Choroid plexus epithelial cell (primary cell): ENCODE results near the gene DSTN.

Experiments
- DNase-seq: peaks from one replicate; pipeline ENCODE4 v3.0.0-alpha.2; 2010; ENCODE audit warnings: low read depth
- H3K4me3 ChIP-seq: 2 replicates; pipeline ENCODE4 v1.5.1; 2011; ENCODE audit warnings: low read depth, mild to moderate bottlenecking, control low read depth, low read length, moderate library complexity
- CTCF ChIP-seq: conservative IDR thresholded peaks from 2 replicates; pipeline ENCODE4 v1.5.1; 2011; ENCODE audit warnings: low read depth, mild to moderate bottlenecking, control low read depth, inconsistent platforms, low read length, moderate library complexity

DSTN gene

GRCh38 chr20:17617212-17617867, 47.5 kb downstream of the DSTN start:
- TF ChIP-seq CTCF: peak; percentile 76
- peak; percentile 55 for DNase-seq
- no peak overlapping the region for H3K4me3 ChIP-seq

- no peak overlapping the region for H3K4me3 ChIP-seq
- TF ChIP-seq CTCF: no peak
- no peak for DNase-seq
These were observed 48.2 kb downstream of the DSTN start for GRCh38 chr20:17617868-17618672.

DNA sequence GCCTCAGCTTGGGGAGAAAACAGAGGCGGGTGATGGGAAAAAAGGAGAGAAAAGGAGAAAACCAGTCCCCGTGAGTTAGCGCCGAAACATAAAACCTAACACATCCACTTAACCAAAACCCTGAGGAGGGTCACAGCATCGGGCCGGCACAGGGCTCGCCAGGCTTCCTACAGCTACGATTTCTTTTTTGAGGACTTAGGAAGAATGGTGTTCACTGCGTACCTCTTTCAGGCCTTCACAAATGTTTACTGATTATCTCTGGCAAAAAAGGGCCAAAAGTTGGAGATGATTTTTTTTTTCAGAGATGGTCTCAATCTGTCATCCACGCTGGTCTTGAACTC, 48.8 kb downstream of the DSTN start:
- TF ChIP-seq CTCF: no peak
- DNase-seq: no peak
- no peak overlapping the region for H3K4me3 ChIP-seq

DNA sequence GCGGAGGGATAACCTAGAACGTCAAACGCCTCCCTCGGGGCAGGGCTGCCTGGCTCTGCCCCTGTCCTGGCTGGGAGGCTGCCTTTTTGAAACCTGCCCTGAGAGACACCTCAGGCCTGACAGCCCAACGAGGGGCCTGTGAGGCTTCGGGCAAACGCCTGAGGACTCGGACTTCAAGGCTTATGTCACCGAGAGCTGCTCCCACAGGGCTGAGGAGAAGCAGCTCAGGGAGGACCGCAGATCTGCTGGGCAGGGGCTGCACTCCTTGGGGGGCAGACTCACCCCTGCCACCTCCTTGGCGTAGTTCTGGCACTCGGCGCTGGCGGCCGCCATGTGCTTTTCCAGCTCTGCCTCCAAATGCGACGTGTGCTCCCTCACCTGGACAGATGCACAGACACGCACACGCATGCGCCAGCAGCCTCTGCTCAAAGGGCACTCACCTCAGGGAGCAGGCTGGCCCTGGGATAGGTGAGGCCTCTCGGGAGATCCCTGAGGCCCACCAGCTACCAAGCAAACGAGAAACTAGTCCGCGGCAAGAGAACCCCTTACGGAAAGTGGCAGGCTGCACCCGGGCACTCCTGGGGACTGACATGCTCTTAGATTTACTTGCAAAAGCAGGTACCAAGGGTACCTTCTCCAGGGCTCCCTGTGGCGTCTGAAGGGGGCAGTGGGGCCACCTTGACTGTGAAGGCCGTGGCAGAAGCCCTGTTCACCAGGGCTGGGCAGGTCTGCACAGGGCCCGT, 49.6 kb downstream of the DSTN start:
- DNase-seq: no peak
- no peak for TF ChIP-seq CTCF

GRCh38 chr20:17620371-17621228, 50.7 kb downstream of the DSTN start:
- TF ChIP-seq CTCF: no peak
- no peak for DNase-seq
- H3K4me3 ChIP-seq: no peak overlapping the region

More for the DNA sequence above, 49.6 kb downstream of the DSTN start:
- no peak overlapping the region for H3K4me3 ChIP-seq

GRCh38 chr20:17621229-17621968, 51.5 kb downstream of the DSTN start:
- no peak for TF ChIP-seq CTCF
- H3K4me3 ChIP-seq: no peak overlapping the region
- no peak for DNase-seq
